ENCODE results near the gene BFSP2. TPM values are rescaled to one million over a fixed set of nuclear protein-coding genes. Genes with fewer than 3 reads are reported as not detected.

Gene BFSP2
- total and polyA plus RNA-seq, 2 of the 4 experiments (the other 2 are of a cell fraction) = not detected

GRCh38 chr3:133475245-133476010 lies 75.6 kb downstream of the BFSP2 start (continued):
- TF ChIP-seq RAD21 (IDR thresholded peaks at IDR 0.05; ENCODE audit: low read length) = no peak
- no peak for TF ChIP-seq RCOR1 (IDR thresholded peaks at IDR 0.05; ENCODE audit: insufficient replicate concordance, low read length)

- ChIA-PET POLR2A (ENCODE audit: unreplicated experiment) (no interaction called here), CTCF (interaction anchor here (0.5 to 1.4 kb wide), 2 partner anchors 12 to 119 kb away, joined by 4 read pairs; no protein-coding TSS in a partner anchor)
- Histone ChIP-seq H2AK5ac (ENCODE audit: low read depth, low read length) (no peak overlapping the region), H3K9ac (ENCODE audit: low read depth, low read length) (no peak overlapping the region), H3K4me1 (ENCODE audit: control insufficient read depth, insufficient read depth, low read length) (peaks cover 11% of the 10 kb centered on the region), H3K4me2 (ENCODE audit: low read depth, low read length) (no peak overlapping the region), H4K20me1 (ENCODE audit: insufficient read depth, low read length) (no peaks in the 10 kb centered on the region), H4K5ac (ENCODE audit: low read depth, low read length) (no peak overlapping the region), H3K27me3 (ENCODE audit: control insufficient read depth, insufficient read depth, low read length) (no peaks in the 10 kb centered on the region), H3K18ac (ENCODE audit: low read depth, low read length) (no peak overlapping the region), H2AFZ (replicated peaks; ENCODE audit: low read length, poor library complexity) (no peak overlapping the region), H2AK9ac (replicated peaks; ENCODE audit: low read depth, low read length, poor library complexity) (no peak overlapping the region), H2BK20ac (ENCODE audit: low read depth, low read length) (no peak overlapping the region), H4K91ac (ENCODE audit: insufficient read depth, low read depth, low read length) (no peak overlapping the region), H2BK15ac (ENCODE audit: low read depth, low read length) (no peak overlapping the region), H3K56ac (ENCODE audit: extremely low read depth, insufficient read depth, low read length) (no peak overlapping the region), H3K79me1 (ENCODE audit: low read depth in 1 of 2, low read length in 2 of 2) (no peaks in the 10 kb centered on the region), H3K4ac (ENCODE audit: low read depth, low read length) (no peak overlapping the region), H3K4me3 (ENCODE audit: insufficient read depth, low read depth, low read length) (no peak overlapping the region), H3K14ac (replicated peaks; ENCODE audit: low read depth, low read length) (no peak overlapping the region), H3K23ac (ENCODE audit: low read depth, low read length) (no peak overlapping the region), H3K36me3 (ENCODE audit: control insufficient read depth, insufficient read depth, low read length) (no peaks in the 10 kb centered on the region), H2BK120ac (ENCODE audit: low read depth, low read length) (no peak overlapping the region), H3K27ac (ENCODE audit: insufficient read depth, low read length) (no peak overlapping the region), H3K9me1 (ENCODE audit: insufficient read depth, low read length) (peaks cover 6% of the 10 kb centered on the region), H3K9me3 (ENCODE audit: control insufficient read depth, insufficient read depth, low read length) (no peaks in the 10 kb centered on the region), H4K8ac (ENCODE audit: low read depth in 2 of 2, low read length in 2 of 2) (no peak overlapping the region), H2BK5ac (ENCODE audit: low read depth, low read length, poor library complexity, severe bottlenecking) (no peak overlapping the region)
- TF ChIP-seq USF2 (IDR thresholded peaks at IDR 0.05; ENCODE audit: low read depth, low read length) = no peak
- 90% methylated on average over 2 of the region's 6 CpGs; no CpG with 5 or more reads in 1 of the 2 experiments for WGBS, 2 experiments (ENCODE audit: extremely low coverage in 2 of 2, insufficient read length in 1 of 2)
- DNase-seq (no peak), ATAC-seq (ENCODE audit: low read depth) (no peak)
- no TSS peak for BruUV-seq (replicated peaks)
- dilution Hi-C loops (cut with HindIII; ENCODE audit: low sequenced_read_pairs, unreplicated experiment) = no loop called here
- in situ Hi-C loops (cut with MboI; ENCODE audit: low sequenced_read_pairs) = no loop called here
- intact Hi-C loops (cut with micrococcal nuclease) = no loop called here
Observed at GRCh38 chr3:133476971-133477375, 77.1 kb downstream of the BFSP2 start.
